Astrocyte of the spinal cord (primary cell): ENCODE data around the gene NMT2.

Experiments
- DNase-seq: peaks from one replicate; pipeline ENCODE4 v3.0.0; 2011; ENCODE audit warnings: low read depth, low spot score
- H3K4me3 ChIP-seq: 2 replicates; pipeline ENCODE4 v1.5.1; 2011; ENCODE audit warnings: low read depth, mild to moderate bottlenecking, low read length, moderate library complexity
- in situ Hi-C: cut with HindIII; loops from 2 replicates; pipeline ENCODE4 v1.10.0; 2017; ENCODE audit warnings: low sequenced_read_pairs
- TF ChIP-seq, protein P1 (sequence below): IDR thresholded peaks from 2 replicates; pipeline ENCODE4 v1.5.1; 2012; ENCODE audit warnings: low read depth, mild to moderate bottlenecking, low read length, inconsistent platforms

Gene NMT2

DNA sequence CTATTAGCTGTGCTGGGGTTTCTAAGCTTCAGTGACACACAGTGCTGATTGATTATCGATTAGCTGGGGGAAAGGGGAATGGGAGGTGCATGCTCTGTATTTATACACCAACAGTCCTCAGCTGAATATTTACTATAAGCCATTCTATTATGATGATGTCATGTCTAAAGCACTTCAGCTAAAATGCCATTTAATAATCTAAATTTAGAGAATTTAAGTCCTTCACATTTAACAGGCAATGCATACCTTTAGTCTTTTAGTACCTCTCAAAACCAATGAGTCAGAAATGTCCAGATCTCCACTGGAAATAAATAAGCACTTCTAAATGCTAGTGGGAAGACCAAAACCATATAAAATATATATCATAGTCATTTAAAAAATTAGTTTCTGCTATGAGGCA is 46.8 kb downstream of the NMT2 start:
- in situ Hi-C loops: no loop called here
- TF ChIP-seq, protein P1, sequence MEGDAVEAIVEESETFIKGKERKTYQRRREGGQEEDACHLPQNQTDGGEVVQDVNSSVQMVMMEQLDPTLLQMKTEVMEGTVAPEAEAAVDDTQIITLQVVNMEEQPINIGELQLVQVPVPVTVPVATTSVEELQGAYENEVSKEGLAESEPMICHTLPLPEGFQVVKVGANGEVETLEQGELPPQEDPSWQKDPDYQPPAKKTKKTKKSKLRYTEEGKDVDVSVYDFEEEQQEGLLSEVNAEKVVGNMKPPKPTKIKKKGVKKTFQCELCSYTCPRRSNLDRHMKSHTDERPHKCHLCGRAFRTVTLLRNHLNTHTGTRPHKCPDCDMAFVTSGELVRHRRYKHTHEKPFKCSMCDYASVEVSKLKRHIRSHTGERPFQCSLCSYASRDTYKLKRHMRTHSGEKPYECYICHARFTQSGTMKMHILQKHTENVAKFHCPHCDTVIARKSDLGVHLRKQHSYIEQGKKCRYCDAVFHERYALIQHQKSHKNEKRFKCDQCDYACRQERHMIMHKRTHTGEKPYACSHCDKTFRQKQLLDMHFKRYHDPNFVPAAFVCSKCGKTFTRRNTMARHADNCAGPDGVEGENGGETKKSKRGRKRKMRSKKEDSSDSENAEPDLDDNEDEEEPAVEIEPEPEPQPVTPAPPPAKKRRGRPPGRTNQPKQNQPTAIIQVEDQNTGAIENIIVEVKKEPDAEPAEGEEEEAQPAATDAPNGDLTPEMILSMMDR: no peak
- H3K4me3 ChIP-seq: no peak overlapping the region
- DNase-seq: no peak

DNA sequence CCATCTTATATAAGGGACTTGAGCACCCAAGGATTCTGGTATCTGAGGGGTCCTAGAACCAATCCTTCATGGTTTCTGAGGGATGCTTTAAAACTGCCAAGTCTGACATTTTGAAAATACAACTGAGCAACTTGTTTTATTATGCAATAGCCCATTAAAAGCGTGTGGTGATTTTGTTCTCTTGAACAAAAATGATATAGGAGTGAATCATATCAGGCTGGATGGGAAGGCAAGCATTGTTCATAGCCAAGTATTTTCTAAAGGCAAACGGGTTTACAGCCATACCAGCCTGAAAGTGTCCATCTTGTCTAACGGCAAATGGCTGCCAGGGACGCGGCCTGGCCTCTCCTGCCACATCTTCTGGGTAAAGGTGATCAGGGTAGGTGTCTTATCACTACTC is 48.0 kb downstream of the NMT2 start:
- no peak overlapping the region for H3K4me3 ChIP-seq
- TF ChIP-seq, protein P1: no peak
- in situ Hi-C loops: no loop called here
- DNase-seq: peak; percentile 61

DNA sequence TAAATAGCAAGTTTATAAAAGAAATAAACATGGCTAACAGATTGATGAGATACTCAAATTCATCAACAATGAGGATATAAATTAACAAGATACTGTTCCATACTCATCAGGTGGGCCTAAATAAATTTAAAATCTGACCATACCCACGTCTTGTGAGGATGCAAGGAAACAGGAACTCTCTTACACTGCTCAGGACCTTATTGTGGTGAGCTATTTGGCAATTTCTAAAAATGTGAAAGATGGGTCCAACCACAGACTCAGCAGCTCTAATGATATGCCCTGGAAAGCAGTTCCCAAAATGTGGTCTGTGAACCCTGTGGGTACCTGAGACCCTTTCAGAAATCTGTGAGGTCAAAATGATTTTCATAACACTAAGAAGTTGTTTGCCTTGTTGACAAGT is 49.9 kb downstream of the NMT2 start:
- TF ChIP-seq, protein P1: no peak
- no peak overlapping the region for H3K4me3 ChIP-seq
- in situ Hi-C loops: no loop called here
- DNase-seq: no peak

DNA sequence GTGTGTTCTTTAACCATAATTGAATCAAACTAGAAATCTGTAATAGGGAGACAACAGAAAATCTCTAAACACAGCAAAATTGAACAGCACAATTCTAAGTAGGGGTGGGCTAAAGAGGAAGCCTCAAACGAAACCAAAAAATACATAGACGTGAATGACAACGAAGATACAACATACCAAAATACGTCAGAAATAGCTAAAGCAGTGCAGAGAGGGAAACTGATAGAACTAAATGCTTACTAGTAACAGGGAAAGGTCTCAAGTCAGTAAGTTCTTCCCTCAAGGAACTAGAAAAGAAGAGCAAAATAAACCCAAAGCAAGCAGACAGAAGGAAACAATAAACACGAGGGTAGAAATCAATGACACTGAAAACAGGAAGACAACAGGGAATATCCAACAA is 52.3 kb downstream of the NMT2 start:
- in situ Hi-C loops: no loop called here
- TF ChIP-seq, protein P1: no peak
- no peak overlapping the region for H3K4me3 ChIP-seq
- no peak for DNase-seq

DNA sequence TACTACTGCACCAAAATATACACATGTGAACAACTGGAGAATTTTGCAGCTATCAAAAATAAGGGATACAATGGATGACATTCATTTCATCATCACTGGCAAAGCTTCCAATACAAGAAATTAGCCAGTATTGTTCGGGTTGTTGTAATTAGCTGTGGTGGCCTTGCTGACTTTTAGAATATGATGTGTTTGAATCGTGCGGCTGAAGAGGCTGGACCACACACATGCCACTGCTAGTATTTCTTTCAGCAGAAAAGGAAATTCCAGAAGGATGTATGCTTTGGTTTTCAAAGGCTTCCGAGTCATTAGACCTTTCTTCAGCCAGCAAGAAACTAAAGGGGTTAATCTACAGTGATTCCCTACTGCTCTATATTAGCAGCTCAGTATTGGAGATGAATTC is 54.7 kb downstream of the NMT2 start:
- in situ Hi-C loops: no loop called here
- H3K4me3 ChIP-seq: no peak overlapping the region
- TF ChIP-seq, protein P1: no peak
- DNase-seq: no peak

DNA sequence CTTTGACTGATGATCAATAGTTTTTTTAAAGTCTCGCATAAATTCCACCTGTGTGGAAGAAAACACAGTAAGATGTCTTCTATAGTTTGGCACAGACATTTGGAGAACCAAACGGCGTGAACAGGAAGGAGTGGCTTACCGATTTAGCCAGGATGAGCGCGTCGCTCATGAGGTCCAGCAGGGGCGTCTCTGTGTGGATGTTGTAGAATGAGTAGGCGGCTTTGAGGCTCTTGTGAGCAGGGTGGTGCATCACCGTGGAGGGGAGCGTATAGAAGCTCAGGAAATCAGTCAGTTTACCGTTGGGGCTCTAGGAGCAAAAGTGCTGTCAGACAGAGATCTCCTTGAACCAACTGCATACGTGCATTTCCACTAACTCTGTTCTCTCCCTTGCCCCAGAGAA is 55.8 kb downstream of the NMT2 start:
- H3K4me3 ChIP-seq: no peak overlapping the region
- in situ Hi-C loops: no loop called here
- TF ChIP-seq, protein P1: no peak
- no peak for DNase-seq
